Upper lobe of left lung (tissue), 6 donors: ENCODE measurements around the gene ZNF473. TPM values are rescaled to one million over a fixed set of nuclear protein-coding genes. Genes with fewer than 3 reads are reported as not detected.
A peak's percentile ranks its signal among the peaks of the same experiment; 100 is the strongest.
"Not testable (repeated sequence)": the region's sequence is repeated elsewhere in the genome, so short reads cannot be mapped to it uniquely, and the experiment has no call there.

Experiments used
- ATAC-seq, 2 donors: fragments of 200-7000 bp; cut with Tn5 transposase; one replicate each; pipeline ENCODE4 v1.9.1; 2022; ENCODE audit warnings: mild to moderate bottlenecking in 2 of 2, moderate library complexity in 2 of 2; ENCODE audit not compliant: low FRiP score in 2 of 2
- DNase-seq, 2 donors: peaks; one replicate each; pipeline ENCODE4 v3.0.0-alpha.2; 2019 to 2020
- H3K27ac ChIP-seq, 4 donors: fragments of 200-600 bp; sonication (generic); one replicate each; pipeline ENCODE4 v1.5.1; 2016 to 2019
- H3K27me3 ChIP-seq, 4 donors: fragments of 200-600 bp; sonication (generic); one replicate each; pipeline ENCODE4 v1.5.1; 2017 to 2019
- H3K36me3 ChIP-seq, 4 donors: fragments of 200-600 bp; sonication (generic); one replicate each; pipeline ENCODE4 v1.5.1; 2016 to 2019
- H3K4me1 ChIP-seq, 4 donors: fragments of 200-600 bp; sonication (generic); one replicate each; pipeline ENCODE4 v1.5.1; 2018 to 2019
- H3K4me3 ChIP-seq, 4 donors: fragments of 200-600 bp; sonication (generic); one replicate each; pipeline ENCODE4 v1.5.1; 2017 to 2019; ENCODE audit warnings: mild to moderate bottlenecking in 2 of 4, moderate library complexity in 1 of 4
- H3K9me3 ChIP-seq, 4 donors: fragments of 200-600 bp; sonication (generic); one replicate each; pipeline ENCODE4 v1.5.1; 2018 to 2019
- EP300 ChIP-seq, 4 donors: sonication (generic); formaldehyde crosslinking; IDR thresholded peaks; one replicate each; pipeline ENCODE4 v1.5.1; 2017; ENCODE audit warnings: antibody characterized with exemption in 4 of 4, control low read depth in 2 of 4
- POLR2A ChIP-seq, 4 donors: fragments of 450-650 bp; IDR thresholded peaks; one replicate each; pipeline ENCODE4 v1.5.1; 2016 to 2017; ENCODE audit warnings: antibody characterized with exemption in 4 of 4, mild to moderate bottlenecking in 2 of 4
- POLR2AphosphoS5 ChIP-seq, 2 donors: sonication (generic); formaldehyde crosslinking; IDR thresholded peaks; one replicate each; pipeline ENCODE4 v1.5.1; 2017; ENCODE audit warnings: antibody characterized with exemption in 2 of 2
- WGBS, 2 donors: methylation state at CpG; one replicate each; pipeline ENCODE4 v1.1.5; 2017 to 2018; 5-methylcytosine and 5-hydroxymethylcytosine counted together
- total RNA-seq, 6 donors: library from RNA; depleted of rRNA in 4 of 6; stranded (reverse); fragments of >200 nt in 4 of 6; gene quantifications; one replicate each; pipeline versions ENCODE4 v1.1.0 to v1.2.1, GENCODE V29; 2016 to 2021
- TF ChIP-seq, protein P1 (sequence below), 6 experiments: fragments of 450-650 bp in 4 of 6; fragments of 200-600 bp in 2 of 6; sonication (generic) in 2 of 6; IDR thresholded peaks; one replicate each; pipeline ENCODE4 v1.5.1; 2016 to 2019; ENCODE audit warnings: antibody characterized with exemption in 6 of 6
- donor health status: DM: no; HTN: no; CAD: no; lungs with moderate emphysema.
- donor health status: DM: no; HTN: yes; CAD: no; lungs with severe emphysema.

The ZNF473 gene
- total RNA-seq, 6 donors from 2014 or later: 3.8 to 12.5 (median 6.3) TPM

DNA sequence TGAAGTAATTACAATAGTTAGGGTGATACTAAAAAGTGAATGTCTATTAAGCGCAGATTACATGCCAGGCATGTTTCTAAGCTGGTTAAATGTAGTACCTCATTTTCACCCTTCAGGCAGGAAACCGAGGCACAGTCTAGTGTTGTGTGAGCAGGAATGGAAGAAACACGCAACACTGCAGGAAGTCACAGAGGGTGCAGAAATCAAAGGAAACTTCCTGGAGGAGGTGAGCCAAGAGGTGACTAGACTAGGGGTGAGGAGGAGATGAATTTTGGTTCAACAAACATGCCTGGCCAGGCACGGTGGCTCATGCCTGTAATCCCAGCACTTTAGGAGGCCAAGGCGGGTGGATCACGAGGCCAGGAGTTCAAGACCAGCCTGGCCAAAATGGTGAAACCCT lies 41.8 kb downstream of the ZNF473 start:
- H3K9me3 ChIP-seq: no peaks in the 10 kb centered on the region
- ATAC-seq (no peak), DNase-seq (no peak)
- no peak overlapping the region for H3K27ac ChIP-seq
- H3K27me3 ChIP-seq: no peaks in the 10 kb centered on the region
- 69 to 79% methylated on average over 6 of the region's 6 CpGs for WGBS, 2 donors
- H3K36me3 ChIP-seq: no peaks in the 10 kb centered on the region
- H3K4me3 ChIP-seq: no peak overlapping the region
- no peaks in the 10 kb centered on the region for H3K4me1 ChIP-seq
- no peak for TF ChIP-seq POLR2A (IDR thresholded peaks at IDR 0.05)
- TF ChIP-seq, protein P1, sequence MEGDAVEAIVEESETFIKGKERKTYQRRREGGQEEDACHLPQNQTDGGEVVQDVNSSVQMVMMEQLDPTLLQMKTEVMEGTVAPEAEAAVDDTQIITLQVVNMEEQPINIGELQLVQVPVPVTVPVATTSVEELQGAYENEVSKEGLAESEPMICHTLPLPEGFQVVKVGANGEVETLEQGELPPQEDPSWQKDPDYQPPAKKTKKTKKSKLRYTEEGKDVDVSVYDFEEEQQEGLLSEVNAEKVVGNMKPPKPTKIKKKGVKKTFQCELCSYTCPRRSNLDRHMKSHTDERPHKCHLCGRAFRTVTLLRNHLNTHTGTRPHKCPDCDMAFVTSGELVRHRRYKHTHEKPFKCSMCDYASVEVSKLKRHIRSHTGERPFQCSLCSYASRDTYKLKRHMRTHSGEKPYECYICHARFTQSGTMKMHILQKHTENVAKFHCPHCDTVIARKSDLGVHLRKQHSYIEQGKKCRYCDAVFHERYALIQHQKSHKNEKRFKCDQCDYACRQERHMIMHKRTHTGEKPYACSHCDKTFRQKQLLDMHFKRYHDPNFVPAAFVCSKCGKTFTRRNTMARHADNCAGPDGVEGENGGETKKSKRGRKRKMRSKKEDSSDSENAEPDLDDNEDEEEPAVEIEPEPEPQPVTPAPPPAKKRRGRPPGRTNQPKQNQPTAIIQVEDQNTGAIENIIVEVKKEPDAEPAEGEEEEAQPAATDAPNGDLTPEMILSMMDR (IDR thresholded peaks at IDR 0.05): no peak
- no peak for TF ChIP-seq EP300 (IDR thresholded peaks at IDR 0.05)
- no peak for TF ChIP-seq POLR2AphosphoS5 (IDR thresholded peaks at IDR 0.05)

DNA sequence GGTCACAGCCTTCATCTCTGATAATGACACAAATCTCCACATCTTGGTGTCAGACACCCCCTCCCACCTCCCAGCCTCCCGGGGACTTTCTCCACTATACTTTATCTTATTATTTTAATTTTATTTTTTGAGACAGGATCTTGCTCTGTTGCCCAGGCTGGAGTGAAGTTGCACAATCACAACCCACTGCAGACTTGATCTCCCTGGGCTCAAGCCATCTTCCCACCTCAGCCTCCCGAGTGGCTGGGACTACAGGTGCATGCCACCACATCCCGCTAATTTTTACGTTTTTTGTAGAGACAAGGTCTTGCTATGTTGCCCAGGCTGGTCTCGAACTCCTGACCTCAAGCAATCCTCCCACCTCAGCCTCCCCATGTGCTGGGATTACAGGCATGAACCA lies 42.6 kb downstream of the ZNF473 start:
- H3K36me3 ChIP-seq, DNase-seq: not testable (repeated sequence)

DNA sequence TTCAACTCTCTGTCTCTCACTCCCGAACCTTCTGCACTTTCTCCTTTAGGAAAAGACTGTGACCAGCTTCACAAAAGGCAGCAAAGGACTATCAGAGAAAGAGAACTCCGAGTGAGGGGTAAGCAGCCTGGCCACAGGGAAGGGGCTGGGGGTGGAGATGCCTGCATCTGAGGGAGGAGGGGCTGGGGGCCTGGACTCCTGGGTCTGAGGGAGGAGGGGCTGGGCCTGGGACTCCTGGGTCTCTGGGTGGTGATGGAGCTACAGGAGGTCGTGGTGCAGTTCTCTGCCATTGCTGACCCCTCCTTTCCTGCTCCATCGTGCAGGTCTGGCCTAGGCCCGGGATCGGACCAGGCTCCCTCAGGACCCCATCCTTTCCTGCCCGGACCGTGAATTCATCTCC lies 49.3 kb downstream of the ZNF473 start:
- not testable (repeated sequence) for H3K4me3 ChIP-seq, DNase-seq, H3K27ac ChIP-seq, H3K9me3 ChIP-seq, H3K36me3 ChIP-seq, H3K27me3 ChIP-seq, H3K4me1 ChIP-seq
- 83% methylated on average over 1 of the region's 8 CpGs; no CpG with 5 or more reads in 1 of the 2 donors for WGBS, 2 donors
- ATAC-seq: peak in 1 of 2 donors; percentile 23

More for the DNA sequence above, 42.6 kb downstream of the ZNF473 start:
- not testable (repeated sequence) for H3K27ac ChIP-seq, H3K4me1 ChIP-seq, ATAC-seq, H3K9me3 ChIP-seq, H3K27me3 ChIP-seq, H3K4me3 ChIP-seq
- WGBS, 2 donors: 79 to 80% methylated on average over 5 of the region's 5 CpGs

DNA sequence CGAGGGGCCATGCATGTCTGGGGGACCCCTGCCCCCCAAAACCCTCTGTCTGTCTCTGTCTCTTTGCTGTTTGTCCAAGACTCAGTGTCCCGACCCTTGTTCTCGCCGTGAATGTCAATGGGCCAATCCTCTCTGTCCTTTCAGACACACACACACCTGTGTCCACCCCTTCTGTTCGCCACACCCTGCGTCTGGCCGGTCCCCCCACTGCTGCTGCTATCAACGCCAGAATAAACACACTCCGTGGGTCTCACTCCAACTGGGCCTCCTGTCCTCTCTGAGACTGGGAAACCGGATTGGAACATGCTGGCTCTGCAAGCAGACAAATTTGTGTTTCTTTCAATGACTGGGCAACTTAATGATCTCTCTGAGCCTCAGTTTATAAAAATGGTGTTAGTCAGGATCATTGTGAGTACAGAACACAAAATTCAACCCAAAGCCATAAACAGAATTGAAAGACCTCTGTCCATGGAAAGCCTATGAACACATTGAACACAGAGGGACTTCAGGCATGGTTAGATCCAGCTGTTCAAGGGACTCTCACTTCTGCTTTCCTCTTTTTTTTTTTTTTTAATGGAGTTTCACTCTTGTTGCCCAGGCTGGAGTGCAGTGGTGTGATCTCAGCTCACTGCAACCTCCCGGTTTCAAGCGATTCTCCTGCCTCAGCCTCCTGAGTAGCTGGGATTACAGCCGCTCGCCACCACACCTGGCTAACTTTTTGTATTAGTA lies 50.0 kb downstream of the ZNF473 start:
- H3K9me3 ChIP-seq, H3K27me3 ChIP-seq, H3K4me3 ChIP-seq, H3K36me3 ChIP-seq, H3K27ac ChIP-seq, H3K4me1 ChIP-seq, ATAC-seq: not testable (repeated sequence)
- WGBS, 2 donors: 82 to 85% methylated on average over 13 to 14 of the region's 14 CpGs
- peak in 1 of 2 donors; percentile 54 for DNase-seq

DNA sequence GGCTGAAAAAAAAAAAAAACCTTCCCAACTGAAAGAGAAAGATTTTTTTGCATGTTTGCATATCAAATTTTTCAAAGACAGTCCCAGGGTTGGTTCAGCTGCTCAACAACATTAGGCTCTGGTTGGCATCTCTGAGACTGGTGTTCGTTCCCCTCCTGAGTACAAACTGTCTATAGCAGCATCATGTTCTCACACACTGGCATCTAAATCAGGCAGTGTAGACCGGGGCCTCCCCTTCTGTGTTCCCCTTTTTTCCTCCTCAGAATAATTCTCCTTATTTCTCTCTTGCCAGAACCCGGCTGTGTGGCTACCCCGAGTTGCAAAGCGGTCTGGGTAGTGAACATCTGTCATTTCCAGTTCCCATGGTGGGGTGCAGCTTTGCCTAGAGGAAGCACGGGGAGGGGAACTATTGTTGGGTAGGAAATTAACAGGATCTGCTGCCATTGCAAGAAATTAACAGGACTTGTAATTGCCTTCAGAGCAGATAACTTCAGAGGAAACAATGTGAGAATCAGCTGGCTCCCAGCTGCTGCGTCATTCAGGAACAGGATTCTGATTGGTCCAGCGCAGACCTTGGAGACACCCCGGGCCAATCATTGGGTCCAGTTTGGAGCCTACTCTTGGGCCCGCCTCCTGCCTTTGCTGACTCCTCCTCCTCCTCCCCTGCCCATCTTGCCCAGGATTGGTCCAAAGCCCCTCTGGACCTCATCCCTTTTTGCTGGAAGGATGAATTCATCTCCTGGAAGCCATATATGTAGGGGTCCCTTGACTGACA lies 51.0 kb downstream of the ZNF473 start:
- 61 to 67% methylated on average over 8 to 9 of the region's 10 CpGs for WGBS, 2 donors
- H3K4me3 ChIP-seq, H3K27ac ChIP-seq, ATAC-seq, H3K36me3 ChIP-seq, H3K4me1 ChIP-seq, H3K9me3 ChIP-seq, H3K27me3 ChIP-seq, DNase-seq: not testable (repeated sequence)

DNA sequence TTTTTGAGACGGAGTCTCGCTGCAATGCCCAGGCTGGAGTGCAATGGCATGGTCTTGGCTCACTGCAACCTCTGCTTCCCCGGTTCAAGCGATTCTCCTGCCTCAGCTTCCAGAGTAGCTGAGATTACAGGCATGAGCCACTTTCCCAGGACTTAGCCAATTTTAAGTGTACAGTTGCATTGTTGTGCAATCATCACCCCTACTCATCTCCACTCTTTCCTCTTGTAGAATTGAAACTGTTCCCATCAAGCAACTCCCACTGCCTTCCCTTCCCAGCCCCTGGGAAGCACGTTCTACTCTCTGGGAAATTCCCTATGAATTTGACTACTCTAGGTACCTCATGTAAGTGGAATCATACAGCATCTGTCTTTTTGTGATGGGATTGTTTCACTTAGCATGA lies 53.2 kb downstream of the ZNF473 start:
- WGBS, 2 donors: 69 to 74% methylated on average over 4 of the region's 5 CpGs
- not testable (repeated sequence) for ATAC-seq

DNA sequence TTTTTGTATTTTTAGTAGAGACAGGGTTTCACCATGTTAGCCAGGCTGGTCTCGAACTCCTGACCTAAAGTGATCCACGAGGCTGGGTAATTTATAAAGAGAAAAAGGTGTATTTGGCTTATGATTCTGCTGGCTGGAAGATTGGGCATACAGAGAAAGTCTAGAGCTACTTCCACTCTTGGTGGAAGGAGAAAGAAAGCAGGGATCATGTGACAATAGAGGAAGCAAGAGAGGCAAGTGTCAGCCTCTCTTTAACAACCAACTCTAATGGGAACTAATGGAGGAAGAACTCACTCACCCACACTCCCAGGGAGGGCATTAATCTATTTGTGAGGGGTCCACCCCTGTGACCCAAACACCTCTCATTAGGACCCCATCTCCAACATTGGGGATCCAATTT lies 58.6 kb downstream of the ZNF473 start:
- WGBS, 2 donors: 80 to 85% methylated on average over 2 of the region's 2 CpGs

More for the DNA sequence above, 53.2 kb downstream of the ZNF473 start:
- not testable (repeated sequence) for DNase-seq, H3K27me3 ChIP-seq, H3K9me3 ChIP-seq, H3K27ac ChIP-seq, H3K4me3 ChIP-seq, H3K36me3 ChIP-seq, H3K4me1 ChIP-seq

GRCh38 chr19:50087153-50087552 lies 61.3 kb downstream of the ZNF473 start:
- not testable (repeated sequence) for ATAC-seq, H3K27ac ChIP-seq, H3K4me1 ChIP-seq, H3K9me3 ChIP-seq, H3K4me3 ChIP-seq, H3K36me3 ChIP-seq, H3K27me3 ChIP-seq, DNase-seq
- 83 to 90% methylated on average over 3 to 4 of the region's 4 CpGs for WGBS, 2 donors

More for the DNA sequence above, 58.6 kb downstream of the ZNF473 start:
- H3K36me3 ChIP-seq, H3K27ac ChIP-seq, DNase-seq, H3K9me3 ChIP-seq, H3K27me3 ChIP-seq, H3K4me1 ChIP-seq, H3K4me3 ChIP-seq: not testable (repeated sequence)
- ATAC-seq: peak in 1 of 2 donors; percentile 17
